NT2/D1 (cell line): ENCODE results near the gene TAS2R60.

ENCODE experiments used
- SUZ12 ChIP-seq: IDR thresholded peaks from 2 replicates; pipeline ENCODE4 v1.6.1; 2011; ENCODE audit not compliant: insufficient read length, insufficient read depth; ENCODE audit errors: extremely low read depth
- ZNF274 ChIP-seq: IDR thresholded peaks from 2 replicates; pipeline ENCODE4 v1.6.1; 2011; ENCODE audit warnings: mild to moderate bottlenecking, low read depth, low read length

DNA sequence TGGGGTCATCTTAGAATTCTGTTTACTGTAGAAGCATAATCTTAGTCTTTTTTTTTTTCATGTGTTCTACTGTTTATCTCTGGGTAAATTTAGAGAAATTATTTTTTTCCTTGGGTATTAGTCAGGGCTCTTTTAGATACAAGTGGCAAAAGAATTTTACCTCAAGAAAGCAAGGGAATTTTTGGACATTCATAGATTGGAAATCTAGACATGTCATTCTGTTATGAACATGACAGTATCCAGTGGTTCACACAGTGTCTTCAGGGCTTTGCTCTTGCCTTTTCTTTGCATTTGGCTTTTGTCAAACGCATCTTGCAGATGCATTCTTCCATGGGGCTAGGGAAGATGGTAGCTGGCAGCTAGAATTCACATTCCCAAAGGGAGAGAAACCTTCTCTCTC is 20.7 kb downstream of the TAS2R60 start:
- TF ChIP-seq SUZ12, result no peak
- TF ChIP-seq ZNF274, result no peak
